Measurements from ENCODE around the gene DISC1. TPM values are rescaled to one million over a fixed set of nuclear protein-coding genes. Genes with fewer than 3 reads are reported as not detected.

DISC1 gene
- polyA plus RNA-seq, 3 donors = 5.5 to 14.7 (median 5.8) TPM

GRCh38 chr1:231600458-231600976 is 26.1 kb upstream of the DISC1 start:
- Mint-ChIP-seq H3K27ac (no peak overlapping the region), H3K27me3 (ENCODE audit: low read depth in 3 of 3) (peaks cover 0 to 4% (median 1%) of the 10 kb centered on the region in 3 donors), H3K9me3 (peaks cover 0 to 3% (median 0%) of the 10 kb centered on the region in 7 donors), H3K4me3 (no peak overlapping the region), H3K4me1 (peaks cover 10% of the 10 kb centered on the region), H3K36me3 (no peaks in the 10 kb centered on the region)
- no peak overlapping the region for H3K27ac ChIP-seq (ENCODE audit: low read depth in 1 of 2, low read length in 2 of 2)
- 77% methylated on average over 4 of the region's 7 CpGs for WGBS (ENCODE audit: insufficient coverage)
- H4K20me1 ChIP-seq (ENCODE audit: insufficient read depth, low read length) = no peaks in the 10 kb centered on the region
- intact Hi-C loops (cut with micrococcal nuclease) = no loop called here
- H3K79me2 ChIP-seq (ENCODE audit: insufficient read depth, low read length) = no peaks in the 10 kb centered on the region
- no peak for TF ChIP-seq CTCF (IDR thresholded peaks at IDR 0.05)
- H3K27me3 ChIP-seq (ENCODE audit: control insufficient read depth in 2 of 2, insufficient read depth in 2 of 2, low read length in 2 of 2) = no peaks in the 10 kb centered on the region
- DNase-seq = no peak
- H3K36me3 ChIP-seq (replicated peaks in 1 of 2; ENCODE audit: control insufficient read depth in 1 of 2, insufficient read depth in 2 of 2, low read length in 2 of 2) = no peaks in the 10 kb centered on the region
- no peak overlapping the region for H3K4me2 ChIP-seq (replicated peaks; ENCODE audit: extremely low read depth, low read length, poor library complexity, severe bottlenecking)
- H3K9ac ChIP-seq (ENCODE audit: insufficient read depth, low read length, poor library complexity, severe bottlenecking) = no peak overlapping the region
- H3K9me3 ChIP-seq (replicated peaks in 1 of 2; ENCODE audit: control insufficient read depth in 1 of 2, insufficient read depth in 1 of 2, low read length in 2 of 2) = no peaks in the 10 kb centered on the region
- peaks cover 10 to 11% of the 10 kb centered on the region in 2 donors for H3K4me1 ChIP-seq (ENCODE audit: control insufficient read depth in 1 of 2, insufficient read depth in 2 of 2, low read length in 2 of 2)
- H2AFZ ChIP-seq (ENCODE audit: insufficient read depth, low read depth, low read length, poor library complexity, severe bottlenecking) = no peak overlapping the region
- H3K4me3 ChIP-seq (replicated peaks in 1 of 3; ENCODE audit: low read depth in 2 of 3, low read length in 3 of 3) = no peak overlapping the region

- H3K4me2 ChIP-seq (replicated peaks; ENCODE audit: extremely low read depth, low read length, poor library complexity, severe bottlenecking) = no peak overlapping the region
- intact Hi-C loops (cut with micrococcal nuclease) = no loop called here
- H3K36me3 ChIP-seq (replicated peaks in 1 of 2; ENCODE audit: control insufficient read depth in 1 of 2, insufficient read depth in 2 of 2, low read length in 2 of 2) = no peaks in the 10 kb centered on the region
- Mint-ChIP-seq H3K27ac (no peak overlapping the region), H3K36me3 (no peaks in the 10 kb centered on the region), H3K9me3 (peaks cover 0 to 3% (median 0%) of the 10 kb centered on the region in 7 donors), H3K27me3 (ENCODE audit: low read depth in 3 of 3) (peaks cover 0 to 4% (median 1%) of the 10 kb centered on the region in 3 donors), H3K4me1 (peaks cover 25% of the 10 kb centered on the region), H3K4me3 (no peak overlapping the region)
- no peaks in the 10 kb centered on the region for H3K9me3 ChIP-seq (replicated peaks in 1 of 2; ENCODE audit: control insufficient read depth in 1 of 2, insufficient read depth in 1 of 2, low read length in 2 of 2)
- H3K4me3 ChIP-seq (replicated peaks in 1 of 3; ENCODE audit: low read depth in 2 of 3, low read length in 3 of 3) = no peak overlapping the region
- no peaks in the 10 kb centered on the region for H4K20me1 ChIP-seq (ENCODE audit: insufficient read depth, low read length)
- no peaks in the 10 kb centered on the region for H3K27me3 ChIP-seq (ENCODE audit: control insufficient read depth in 2 of 2, insufficient read depth in 2 of 2, low read length in 2 of 2)
- H3K79me2 ChIP-seq (ENCODE audit: insufficient read depth, low read length) = no peaks in the 10 kb centered on the region
- no peak overlapping the region for H2AFZ ChIP-seq (ENCODE audit: insufficient read depth, low read depth, low read length, poor library complexity, severe bottlenecking)
- no peak overlapping the region for H3K9ac ChIP-seq (ENCODE audit: insufficient read depth, low read length, poor library complexity, severe bottlenecking)
- TF ChIP-seq CTCF (IDR thresholded peaks at IDR 0.05) = no peak
- WGBS (ENCODE audit: insufficient coverage) = 100% methylated on average over 1 of the region's 5 CpGs
- DNase-seq = no peak
- no peak overlapping the region for H3K27ac ChIP-seq (ENCODE audit: low read depth in 1 of 2, low read length in 2 of 2)
- peaks cover 25 to 26% of the 10 kb centered on the region in 2 donors for H3K4me1 ChIP-seq (ENCODE audit: control insufficient read depth in 1 of 2, insufficient read depth in 2 of 2, low read length in 2 of 2)
Observed at GRCh38 chr1:231601824-231602672, 24.5 kb upstream of the DISC1 start.

Data from CD14-positive monocyte (primary cell).